Mesenchymal stem cell (in vitro differentiated cells and primary cell): ENCODE results near the gene SUGCT. TPM values are rescaled to one million over a fixed set of nuclear protein-coding genes. Genes with fewer than 3 reads are reported as not detected.
A peak's percentile ranks its signal among the peaks of the same experiment; 100 is the strongest.

Source experiments
- DNase-seq: peaks from one replicate; pipeline ENCODE4 v3.0.0-alpha.2; 2013
- H2AFZ ChIP-seq: one replicate; pipeline ENCODE4 v1.6.1; 2013; ENCODE audit warnings: low read depth, mild to moderate bottlenecking, control low read depth, inconsistent platforms, low read length, moderate library complexity
- H2AK5ac ChIP-seq: 2 replicates; pipeline ENCODE4 v1.6.1; 2013; ENCODE audit warnings: low read length, moderate library complexity, mild to moderate bottlenecking, inconsistent platforms; ENCODE audit not compliant: severe bottlenecking
- H2BK120ac ChIP-seq: one replicate; pipeline ENCODE4 v1.6.1; 2013; ENCODE audit warnings: low read depth, mild to moderate bottlenecking, inconsistent platforms, low read length, moderate library complexity
- H2BK12ac ChIP-seq, 2 experiments: one replicate each; pipeline ENCODE4 v1.6.1; 2013; ENCODE audit warnings: inconsistent platforms in 2 of 2, low read length in 2 of 2, mild to moderate bottlenecking in 2 of 2, moderate library complexity in 2 of 2, control low read depth in 1 of 2
- H2BK15ac ChIP-seq: one replicate; pipeline ENCODE4 v1.6.1; 2013; ENCODE audit warnings: mild to moderate bottlenecking, low read depth, inconsistent platforms; ENCODE audit not compliant: poor library complexity, severe bottlenecking
- H2BK5ac ChIP-seq: 2 replicates; pipeline ENCODE4 v1.6.1; 2013; ENCODE audit warnings: low read depth, mild to moderate bottlenecking, low read length, control low read depth, inconsistent platforms; ENCODE audit not compliant: poor library complexity, severe bottlenecking
- H3K14ac ChIP-seq, 2 experiments: one replicate each; pipeline ENCODE4 v1.6.1; 2013; ENCODE audit warnings: inconsistent platforms in 2 of 2, low read length in 2 of 2, control low read depth in 1 of 2, mild to moderate bottlenecking in 1 of 2, moderate library complexity in 1 of 2
- H3K18ac ChIP-seq, 2 experiments: one replicate each; pipeline ENCODE4 v1.6.1; 2013; ENCODE audit warnings: inconsistent platforms in 2 of 2, low read length in 2 of 2, control low read depth in 1 of 2, low read depth in 1 of 2, mild to moderate bottlenecking in 1 of 2
- H3K23ac ChIP-seq, 2 experiments: one replicate each; pipeline ENCODE4 v1.6.1; 2013; ENCODE audit warnings: inconsistent platforms in 2 of 2, low read length in 2 of 2, mild to moderate bottlenecking in 2 of 2, moderate library complexity in 2 of 2, control low read depth in 1 of 2
- H3K27ac ChIP-seq: 2 replicates; pipeline ENCODE4 v1.5.1; 2013; ENCODE audit warnings: mild to moderate bottlenecking, moderate library complexity, low read length, control low read depth, inconsistent platforms; ENCODE audit not compliant: poor library complexity, severe bottlenecking
- H3K27me3 ChIP-seq, 2 experiments: 2 replicates each; pipeline versions ENCODE4 v1.6.1 to v1.7.0; 2013; ENCODE audit warnings: low read length in 2 of 2, mild to moderate bottlenecking in 2 of 2, moderate library complexity in 2 of 2, control low read depth in 1 of 2, inconsistent platforms in 1 of 2; ENCODE audit not compliant: control insufficient read depth in 1 of 2, insufficient read depth in 1 of 2
- H3K36me3 ChIP-seq, 2 experiments: 2 replicates each; pipeline versions ENCODE4 v1.6.1 to v1.7.0; 2013; ENCODE audit warnings: low read length in 2 of 2, control low read depth in 1 of 2, inconsistent platforms in 1 of 2, low read depth in 1 of 2, mild to moderate bottlenecking in 1 of 2; ENCODE audit not compliant: insufficient read depth in 2 of 2, control insufficient read depth in 1 of 2
- H3K4ac ChIP-seq, 2 experiments: one replicate each; pipeline ENCODE4 v1.6.1; 2013; ENCODE audit warnings: inconsistent platforms in 2 of 2, low read length in 2 of 2, mild to moderate bottlenecking in 2 of 2, moderate library complexity in 2 of 2, control low read depth in 1 of 2, low read depth in 1 of 2
- H3K4me1 ChIP-seq: 2 replicates; pipeline ENCODE4 v1.6.1; 2013; ENCODE audit warnings: low read depth, low read length, control low read depth; ENCODE audit not compliant: control insufficient read depth, insufficient read depth
- H3K4me2 ChIP-seq: 2 replicates; pipeline ENCODE4 v1.6.1; 2013; ENCODE audit warnings: low read length, mild to moderate bottlenecking, inconsistent platforms; ENCODE audit not compliant: poor library complexity, severe bottlenecking
- H3K4me3 ChIP-seq, 2 experiments: 2 replicates each; pipeline versions ENCODE4 v1.5.1 to v1.7.0; 2013; ENCODE audit warnings: low read length in 2 of 2, mild to moderate bottlenecking in 2 of 2, control low read depth in 1 of 2, low read depth in 1 of 2; ENCODE audit not compliant: insufficient read depth in 1 of 2
- H3K79me1 ChIP-seq: replicated peaks from 2 replicates; pipeline ENCODE4 v1.6.1; 2013; ENCODE audit warnings: mild to moderate bottlenecking, control low read depth, low read length, inconsistent platforms; ENCODE audit not compliant: poor library complexity, severe bottlenecking
- H3K9ac ChIP-seq: 2 replicates; pipeline ENCODE4 v1.7.0; 2013; ENCODE audit warnings: mild to moderate bottlenecking, low read length, moderate library complexity
- H3K9me3 ChIP-seq: 2 replicates; pipeline ENCODE4 v1.7.0; 2013; ENCODE audit warnings: mild to moderate bottlenecking, low read length; ENCODE audit not compliant: control insufficient read depth
- H4K8ac ChIP-seq: one replicate; pipeline ENCODE4 v1.6.1; 2013; ENCODE audit warnings: inconsistent platforms, mild to moderate bottlenecking, low read length, moderate library complexity
- H4K91ac ChIP-seq: one replicate; pipeline ENCODE4 v1.6.1; 2013; ENCODE audit warnings: mild to moderate bottlenecking, low read length, inconsistent platforms
- WGBS: methylation state at CpG from one replicate; pipeline ENCODE4 v1.1.7; 2013; ENCODE audit warnings: mixed read lengths; 5-methylcytosine and 5-hydroxymethylcytosine counted together
- small RNA-seq: library from polyadenylated mRNA; stranded (forward); fragments of <200 nt; extraction: miRNeasy Mini kit (QIAGEN cat#:217004); gene quantifications from one replicate; pipeline ENCODE3, GENCODE V24; 2013; ENCODE audit warnings: low read depth

SUGCT gene

DNA sequence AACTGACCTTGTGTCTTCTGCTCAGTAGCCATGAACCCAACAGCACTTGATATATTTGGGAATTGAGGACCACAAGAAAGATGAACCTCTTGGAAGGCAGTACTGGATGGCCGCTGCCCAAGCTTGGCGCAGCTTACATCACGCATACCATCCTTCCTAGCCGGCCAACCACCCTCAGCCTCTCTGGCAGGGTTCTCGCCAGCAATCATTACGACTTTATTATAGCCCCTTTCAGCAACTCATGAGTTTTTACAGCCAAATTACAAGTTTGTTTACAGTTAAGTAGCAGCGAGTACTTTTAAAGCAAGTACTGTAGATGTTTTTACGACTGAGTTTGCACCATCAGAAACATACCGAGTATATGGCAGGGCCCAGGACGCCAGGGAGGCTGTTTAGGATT lies 769.1 kb downstream of the SUGCT start:
- Histone ChIP-seq H3K9me3 (no peaks in the 10 kb centered on the region), H3K27me3 (no peaks in the 10 kb centered on the region), H3K4ac (no peak overlapping the region), H3K18ac (no peak overlapping the region), H2BK12ac (no peak overlapping the region), H3K27ac (no peak overlapping the region), H3K23ac (no peak overlapping the region), H2BK5ac (no peak overlapping the region), H2AK5ac (no peak overlapping the region), H2BK15ac (no peak overlapping the region), H3K4me2 (no peak overlapping the region), H2BK120ac (no peak overlapping the region), H3K36me3 (no peaks in the 10 kb centered on the region), H3K14ac (no peak overlapping the region), H4K8ac (no peak overlapping the region), H2AFZ (no peak overlapping the region), H4K91ac (peak overlapping the region; percentile 50), H3K4me1 (no peaks in the 10 kb centered on the region), H3K79me1 (no peaks in the 10 kb centered on the region), H3K4me3 (no peak overlapping the region), H3K9ac (no peak overlapping the region)
- no peak for DNase-seq
- WGBS: 71% methylated on average over 10 of the region's 10 CpGs

DNA sequence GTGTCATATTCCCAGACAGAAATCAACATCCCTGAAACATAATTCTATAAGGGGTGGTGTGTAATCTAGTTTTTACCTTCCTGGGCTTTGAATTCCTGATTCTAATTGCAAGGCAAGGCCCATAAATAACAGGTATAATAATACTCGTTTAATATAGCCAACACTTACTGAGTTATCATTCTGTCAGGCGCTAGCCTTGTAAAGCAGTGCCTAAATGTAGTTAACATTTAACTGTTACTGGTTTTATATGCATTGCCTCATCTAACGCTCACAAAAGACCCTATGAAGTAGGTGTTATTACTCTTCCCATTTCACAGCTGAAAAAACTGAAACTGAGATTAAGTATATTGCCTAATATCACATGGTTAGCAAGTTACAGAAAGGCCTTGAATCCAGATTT lies 772.5 kb downstream of the SUGCT start:
- no peaks in the 10 kb centered on the region for H3K79me1 ChIP-seq
- no peak overlapping the region for H2BK12ac ChIP-seq
- no peak for DNase-seq
- H3K4me3 ChIP-seq: no peak overlapping the region
- H3K4me2 ChIP-seq: no peak overlapping the region
- H3K4me1 ChIP-seq: no peaks in the 10 kb centered on the region
- H2BK5ac ChIP-seq: no peak overlapping the region
- H3K18ac ChIP-seq: no peak overlapping the region
- no peaks in the 10 kb centered on the region for H3K9me3 ChIP-seq
- H3K27me3 ChIP-seq: no peaks in the 10 kb centered on the region
- no peak overlapping the region for H2AFZ ChIP-seq
- no peak overlapping the region for H4K91ac ChIP-seq
- H4K8ac ChIP-seq: no peak overlapping the region
- no peaks in the 10 kb centered on the region for H3K36me3 ChIP-seq
- H2AK5ac ChIP-seq: no peak overlapping the region
- H3K4ac ChIP-seq: no peak overlapping the region
- no peak overlapping the region for H3K27ac ChIP-seq
- no peak overlapping the region for H3K23ac ChIP-seq
- no peak overlapping the region for H2BK15ac ChIP-seq
- no CpG with 5 or more reads among the region's 3 CpGs for WGBS
- no peak overlapping the region for H3K9ac ChIP-seq
- H3K14ac ChIP-seq: no peak overlapping the region
- H2BK120ac ChIP-seq: no peak overlapping the region

DNA sequence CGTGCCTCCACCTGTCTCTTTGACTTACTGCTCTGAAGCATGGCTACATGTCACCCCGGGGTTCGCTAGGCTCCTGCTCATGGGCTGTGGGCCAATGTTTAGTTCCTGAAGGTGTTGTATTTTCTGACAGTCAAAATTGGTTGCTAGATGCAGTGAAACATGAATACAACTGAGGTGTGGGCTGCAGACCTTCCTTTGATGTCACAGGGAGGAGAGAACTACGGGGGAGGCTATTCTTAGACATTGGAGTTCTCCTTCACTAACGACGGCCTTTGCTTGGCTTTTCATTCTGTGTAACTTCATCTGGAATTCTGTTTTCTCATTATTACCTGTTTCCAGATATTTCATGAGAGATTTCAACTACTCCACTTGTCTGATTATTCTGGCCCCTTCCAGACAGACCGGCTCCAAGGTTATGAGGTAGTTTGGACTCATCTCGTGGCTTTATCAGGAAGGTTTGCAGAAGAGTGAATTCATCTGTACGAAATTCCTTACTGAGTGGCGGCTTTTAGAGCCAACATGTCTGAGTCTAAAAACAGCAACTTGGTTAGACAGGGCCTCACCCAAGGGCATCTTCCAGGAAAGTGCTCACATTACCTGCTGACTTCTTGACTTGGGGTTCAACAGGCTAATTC lies 774.7 kb downstream of the SUGCT start:
- DNase-seq: no peak
- 94% methylated on average over 10 of the region's 10 CpGs for WGBS
- no peak overlapping the region for H3K4me2 ChIP-seq
- no peak overlapping the region for H3K23ac ChIP-seq
- no peak overlapping the region for H2AK5ac ChIP-seq
- H2BK120ac ChIP-seq: no peak overlapping the region
- H2AFZ ChIP-seq: no peak overlapping the region
- H3K14ac ChIP-seq: no peak overlapping the region
- no peak overlapping the region for H3K9ac ChIP-seq
- no peak overlapping the region for H3K18ac ChIP-seq
- no peaks in the 10 kb centered on the region for H3K27me3 ChIP-seq
- no peaks in the 10 kb centered on the region for H3K4me1 ChIP-seq
- H3K79me1 ChIP-seq: no peaks in the 10 kb centered on the region
- H3K9me3 ChIP-seq: no peaks in the 10 kb centered on the region
- no peak overlapping the region for H3K4me3 ChIP-seq
- H3K27ac ChIP-seq: no peak overlapping the region
- H3K4ac ChIP-seq: no peak overlapping the region
- no peak overlapping the region for H4K8ac ChIP-seq
- H2BK15ac ChIP-seq: no peak overlapping the region
- no peaks in the 10 kb centered on the region for H3K36me3 ChIP-seq
- no peak overlapping the region for H2BK5ac ChIP-seq
- no peak overlapping the region for H4K91ac ChIP-seq
- no peak overlapping the region for H2BK12ac ChIP-seq

Small RNA genes lying within 50 kb of the gene (small RNA-seq; reads per million reads assigned to genes)
- gene AC006023.1 (not detected), gene AC006023.2 (not detected)
